IMR-90 (cell line): ENCODE results near the gene KIF3B. TPM values are rescaled to one million over a fixed set of nuclear protein-coding genes. Genes with fewer than 3 reads are reported as not detected.

Experiments
- MAZ ChIP-seq: IDR thresholded peaks from 2 replicates; pipeline ENCODE4 v1.6.1; 2012; ENCODE audit warnings: low read depth, mild to moderate bottlenecking, low read length, improper control_type of control experiment, moderate library complexity, borderline replicate concordance
- NFE2L2 ChIP-seq: fragments of 150-350 bp; IDR thresholded peaks from 2 replicates; pipeline ENCODE4 v1.6.1; 2016; ENCODE audit warnings: low read depth, mild to moderate bottlenecking, low read length
- POLR2A ChIP-seq: IDR thresholded peaks from 2 replicates; pipeline ENCODE4 v1.6.1; 2012; ENCODE audit warnings: mild to moderate bottlenecking, low read depth, low read length
- USF2 ChIP-seq: fragments of 150-350 bp; IDR thresholded peaks from 2 replicates; pipeline ENCODE4 v1.6.1; 2017; ENCODE audit warnings: mild to moderate bottlenecking, antibody characterized with exemption, low read length, low read depth
- polyA plus RNA-seq, 3 experiments: library from polyadenylated mRNA; depleted of rRNA; stranded (reverse); fragments of >200 nt; gene quantifications; 2 replicates each; pipeline ENCODE4 v1.2.3, GENCODE V29; 2012; ENCODE audit warnings: low replicate concordance in 1 of 3
- total RNA-seq: library from RNA; depleted of rRNA; stranded (reverse); fragments of >200 nt; gene quantifications from 2 replicates; pipeline ENCODE4 v1.2.3, GENCODE V29; 2012
- TF ChIP-seq, protein P1 (sequence below): conservative IDR thresholded peaks from 2 replicates; pipeline ENCODE4 v1.5.1; 2012; ENCODE audit warnings: mild to moderate bottlenecking, low read depth, low read length, improper control_type of control experiment

Gene KIF3B
- total and polyA plus RNA-seq, 2 of the 4 experiments (the other 2 are of a cell fraction) = 17.1 to 28.1 TPM

DNA sequence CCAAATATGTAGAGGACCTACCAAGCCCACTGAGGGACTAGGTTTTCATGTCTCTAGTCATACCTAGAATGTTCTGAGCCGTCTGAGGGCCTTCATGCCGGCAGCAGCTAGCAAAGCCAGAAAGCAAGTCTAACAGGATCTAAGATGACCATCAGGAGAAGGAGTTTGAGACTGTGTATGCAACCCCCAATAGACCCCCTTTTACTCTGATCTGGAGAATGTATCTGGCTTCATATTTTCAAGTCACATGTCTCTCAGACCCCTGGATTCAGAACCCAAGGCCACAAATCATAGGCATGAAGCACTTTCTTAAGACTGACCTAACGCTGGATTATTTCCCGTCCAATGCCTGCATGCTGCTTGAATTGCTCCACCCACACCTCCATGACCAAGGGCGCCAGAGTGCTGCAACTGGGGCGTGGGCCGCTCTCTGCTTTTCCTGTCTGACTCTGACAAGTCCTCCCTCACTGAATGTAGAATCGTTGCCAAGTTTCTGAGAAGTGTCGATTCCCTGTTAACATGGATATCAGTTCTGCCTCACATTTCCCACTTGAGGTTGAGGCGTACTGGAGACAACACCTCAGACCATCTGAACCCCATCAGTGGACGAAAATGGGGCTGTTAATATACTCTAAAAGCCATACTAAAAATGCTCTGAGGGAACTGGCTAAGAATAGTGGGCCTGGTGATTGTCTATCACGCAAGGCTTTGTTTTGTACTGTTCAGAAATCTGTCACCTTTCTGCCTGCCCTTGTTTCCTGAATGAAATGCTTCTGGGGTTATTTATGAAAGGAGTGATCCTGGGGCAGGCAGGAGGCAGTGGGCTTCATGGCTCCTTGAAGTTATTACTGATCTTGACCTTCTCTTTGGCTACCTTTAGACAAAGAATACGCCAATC is 56.8 kb downstream of the KIF3B start (continued):
- TF ChIP-seq, protein P1, sequence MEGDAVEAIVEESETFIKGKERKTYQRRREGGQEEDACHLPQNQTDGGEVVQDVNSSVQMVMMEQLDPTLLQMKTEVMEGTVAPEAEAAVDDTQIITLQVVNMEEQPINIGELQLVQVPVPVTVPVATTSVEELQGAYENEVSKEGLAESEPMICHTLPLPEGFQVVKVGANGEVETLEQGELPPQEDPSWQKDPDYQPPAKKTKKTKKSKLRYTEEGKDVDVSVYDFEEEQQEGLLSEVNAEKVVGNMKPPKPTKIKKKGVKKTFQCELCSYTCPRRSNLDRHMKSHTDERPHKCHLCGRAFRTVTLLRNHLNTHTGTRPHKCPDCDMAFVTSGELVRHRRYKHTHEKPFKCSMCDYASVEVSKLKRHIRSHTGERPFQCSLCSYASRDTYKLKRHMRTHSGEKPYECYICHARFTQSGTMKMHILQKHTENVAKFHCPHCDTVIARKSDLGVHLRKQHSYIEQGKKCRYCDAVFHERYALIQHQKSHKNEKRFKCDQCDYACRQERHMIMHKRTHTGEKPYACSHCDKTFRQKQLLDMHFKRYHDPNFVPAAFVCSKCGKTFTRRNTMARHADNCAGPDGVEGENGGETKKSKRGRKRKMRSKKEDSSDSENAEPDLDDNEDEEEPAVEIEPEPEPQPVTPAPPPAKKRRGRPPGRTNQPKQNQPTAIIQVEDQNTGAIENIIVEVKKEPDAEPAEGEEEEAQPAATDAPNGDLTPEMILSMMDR = no peak
- TF ChIP-seq MAZ (no peak), USF2 (no peak), NFE2L2 (no peak), POLR2A (no peak)
